HCT116 (cell line): ENCODE measurements around the gene GALNT13. TPM values are rescaled to one million over a fixed set of nuclear protein-coding genes. Genes with fewer than 3 reads are reported as not detected.

Source experiments
- ATAC-seq: fragments of 200-7000 bp; cut with Tn5 transposase; 2 replicates; pipeline ENCODE4 v1.9.1; 2020; ENCODE audit warnings: mild to moderate bottlenecking, moderate library complexity
- BruUV-seq: library from RNA; stranded (reverse); fragments of 400-500 nt; replicated peaks from 2 replicates; lab custom pipeline; 2021; lab: Mats Ljungman, UMichigan
- CTCF ChIA-PET: fragments of 300-600 bp; sonication (Branson Sonifier 250); formaldehyde crosslinking; loops from one replicate; lab custom pipeline; 2021; ENCODE audit warnings: antibody characterized with exemption; lab: Charles Lee
- POLR2A ChIA-PET: fragments of 300-600, 350-600 bp; sonication (Branson Sonifier 250); formaldehyde crosslinking; loops from one replicate; lab custom pipeline; 2021; ENCODE audit warnings: antibody characterized with exemption; lab: Charles Lee
- RAD21 ChIA-PET, 2 experiments: fragments of 300-600 bp; sonication (Branson Sonifier 250); formaldehyde crosslinking; loops; one replicate each; lab custom pipeline; 2023; ENCODE audit warnings: low total read pairs in 2 of 2; ENCODE audit not compliant: uncharacterized antibody in 2 of 2, unreplicated experiment in 2 of 2, low non-redundant PET in 1 of 2; lab: Charles Lee
- DNase-seq: peaks from one replicate; pipeline ENCODE4 v3.0.0-alpha.2; 2010; ENCODE audit warnings: low read depth, low spot score
- H2AFZ ChIP-seq: fragments of 200-600 bp; shearing (Covaris generic), sonication (generic); 2 replicates; pipeline ENCODE4 v1.6.1; 2017; ENCODE audit warnings: low read depth, mixed run types, mixed read lengths, antibody characterized with exemption, low read length; ENCODE audit not compliant: poor library complexity, severe bottlenecking
- H3K27ac ChIP-seq: 2 replicates; pipeline ENCODE4 v1.5.1; 2012; ENCODE audit warnings: low read depth, low read length
- H3K27me3 ChIP-seq: fragments of 200-600 bp; sonication (generic); 2 replicates; pipeline ENCODE4 v1.6.1; 2016; ENCODE audit warnings: mixed run types, low read length, mixed read lengths; ENCODE audit not compliant: insufficient read depth
- H3K36me3 ChIP-seq, 2 experiments: fragments of 200-500 bp in 1 of 2; fragments of 200-600 bp in 1 of 2; sonication (Bioruptor generic) in 1 of 2; sonication (generic) in 1 of 2; 2 replicates each; pipeline versions ENCODE4 v1.5.1 to v1.6.1; 2014 to 2016; ENCODE audit warnings: low read length in 2 of 2, inconsistent platforms in 1 of 2, mixed read lengths in 1 of 2, mixed run types in 1 of 2; ENCODE audit not compliant: insufficient read depth in 2 of 2, control insufficient read depth in 1 of 2
- H3K4me1 ChIP-seq, 2 experiments: fragments of 200-600 bp in 1 of 2; sonication (generic) in 1 of 2; 2 replicates each; pipeline versions ENCODE4 v1.5.1 to v1.6.1; 2012 to 2017; ENCODE audit warnings: low read length in 2 of 2, inconsistent platforms in 1 of 2, mild to moderate bottlenecking in 1 of 2, mixed read lengths in 1 of 2, mixed run types in 1 of 2, moderate library complexity in 1 of 2; ENCODE audit not compliant: insufficient read depth in 2 of 2, control insufficient read depth in 1 of 2
- H3K4me2 ChIP-seq: fragments of 200-600 bp; sonication (generic); 2 replicates; pipeline ENCODE4 v1.6.1; 2017; ENCODE audit warnings: mixed run types, low read length, mixed read lengths
- H3K4me3 ChIP-seq, 2 experiments: fragments of 200-600 bp in 1 of 2; sonication (generic) in 1 of 2; replicated peaks in 1 of 2; 2 replicates each; pipeline ENCODE4 v1.5.1; 2011 to 2016; ENCODE audit warnings: low read length in 2 of 2, control low read depth in 1 of 2, low read depth in 1 of 2, mild to moderate bottlenecking in 1 of 2, mixed read lengths in 1 of 2, mixed run types in 1 of 2
- H3K79me2 ChIP-seq: fragments of 200-600 bp; sonication (generic); 2 replicates; pipeline ENCODE4 v1.6.1; 2017; ENCODE audit warnings: mild to moderate bottlenecking, mixed run types, low read length, moderate library complexity, mixed read lengths; ENCODE audit not compliant: insufficient read depth
- H3K9ac ChIP-seq: fragments of 200-600 bp; sonication (generic); 2 replicates; pipeline ENCODE4 v1.6.1; 2016; ENCODE audit warnings: low read length, mixed read lengths
- H3K9me2 ChIP-seq: fragments of 200-600 bp; sonication (generic), shearing (Covaris generic); 2 replicates; pipeline ENCODE4 v1.6.1; 2017; ENCODE audit warnings: mixed run types, mild to moderate bottlenecking, moderate library complexity; ENCODE audit not compliant: insufficient read depth
- H3K9me3 ChIP-seq, 2 experiments: fragments of 200-500 bp in 1 of 2; fragments of 200-600 bp in 1 of 2; sonication (Bioruptor generic) in 1 of 2; sonication (generic) in 1 of 2; 2 replicates each; pipeline ENCODE4 v1.6.1; 2014 to 2017; ENCODE audit warnings: low read length in 2 of 2, mixed read lengths in 2 of 2, inconsistent platforms in 1 of 2, low read depth in 1 of 2, mild to moderate bottlenecking in 1 of 2, mixed run types in 1 of 2, moderate library complexity in 1 of 2; ENCODE audit not compliant: control insufficient read depth in 1 of 2, insufficient read depth in 1 of 2
- H4K20me1 ChIP-seq: fragments of 200-600 bp; sonication (generic), shearing (Covaris generic); 2 replicates; pipeline ENCODE4 v1.6.1; 2017; ENCODE audit warnings: mixed run types, mild to moderate bottlenecking, moderate library complexity; ENCODE audit not compliant: insufficient read depth
- ATF3 ChIP-seq: IDR thresholded peaks from 2 replicates; pipeline ENCODE4 v1.6.1; 2012
- CBX3 ChIP-seq: IDR thresholded peaks from 2 replicates; pipeline ENCODE4 v1.6.1; 2012; ENCODE audit warnings: low read depth
- CEBPB ChIP-seq: IDR thresholded peaks from 2 replicates; pipeline ENCODE4 v1.6.1; 2012; ENCODE audit warnings: low read depth
- CTCF ChIP-seq, 3 experiments: fragments of 200-600 bp in 1 of 3; sonication (generic) in 1 of 3; IDR thresholded peaks in 2 of 3; conservative IDR thresholded peaks in 1 of 3; 2 replicates each; pipeline ENCODE4 v1.5.1; 2012 to 2017; ENCODE audit warnings: low read depth in 2 of 3, low read length in 2 of 3, antibody characterized with exemption in 1 of 3, borderline replicate concordance in 1 of 3, control low read depth in 1 of 3, mild to moderate bottlenecking in 1 of 3, mixed read lengths in 1 of 3, mixed run types in 1 of 3, moderate library complexity in 1 of 3; ENCODE audit not compliant: insufficient read depth in 1 of 3
- EGR1 ChIP-seq: IDR thresholded peaks from 2 replicates; pipeline ENCODE4 v1.6.1; 2012; ENCODE audit warnings: low read depth
- EZH2 ChIP-seq: fragments of 200-600 bp; sonication (generic); IDR thresholded peaks from 2 replicates; pipeline ENCODE4 v1.6.1; 2017; ENCODE audit warnings: antibody characterized with exemption, mixed run types
- JUND ChIP-seq: IDR thresholded peaks from 2 replicates; pipeline ENCODE4 v1.6.1; 2012
- MAX ChIP-seq: IDR thresholded peaks from 2 replicates; pipeline ENCODE4 v1.6.1; 2012
- REST ChIP-seq: IDR thresholded peaks from 2 replicates; pipeline ENCODE4 v1.6.1; 2012; ENCODE audit warnings: low read depth
- SP1 ChIP-seq: IDR thresholded peaks from 2 replicates; pipeline ENCODE4 v1.6.1; 2012; ENCODE audit warnings: low read depth
- TCF7L2 ChIP-seq: IDR thresholded peaks from 2 replicates; pipeline ENCODE4 v1.7.0; 2011; ENCODE audit warnings: borderline replicate concordance, inconsistent platforms; ENCODE audit not compliant: insufficient read depth, insufficient read length; ENCODE audit errors: extremely low read depth
- ZBTB33 ChIP-seq: IDR thresholded peaks from 2 replicates; pipeline ENCODE4 v1.6.1; 2011; ENCODE audit warnings: mild to moderate bottlenecking, low read length, moderate library complexity; ENCODE audit not compliant: insufficient replicate concordance; ENCODE audit errors: extremely low read depth
- ZFX ChIP-seq: fragments of 450-650 bp; IDR thresholded peaks from 2 replicates; pipeline ENCODE4 v1.6.1; 2017
- ZNF274 ChIP-seq: fragments of 200-500 bp; sonication (Bioruptor generic); IDR thresholded peaks from 2 replicates; pipeline ENCODE4 v1.6.1; 2014; ENCODE audit warnings: mild to moderate bottlenecking, low read depth, low read length, inconsistent platforms
- intact Hi-C: fragments of 100-400 bp; cut with micrococcal nuclease; formaldehyde crosslinking; loops from 2 replicates; pipeline ENCODE4 v1.10.0; 2022
- total RNA-seq: library from RNA; stranded (reverse); gene quantifications from one replicate; pipeline ENCODE4 v1.2.1, GENCODE V29; 2021; ENCODE audit not compliant: unreplicated experiment

Gene GALNT13
- total RNA-seq, 1 experiment from 2014 or later = 0.44 TPM

GRCh38 chr2:154455166-154455565 is 583.4 kb downstream of the GALNT13 start:
- intact Hi-C loops = no loop called here
- no peak overlapping the region for H3K4me3 ChIP-seq
- H3K9me2 ChIP-seq = no peaks in the 10 kb centered on the region; the same call in 1 of the 2 replicates
- no peaks in the 10 kb centered on the region for H3K4me1 ChIP-seq
- no peak overlapping the region for H3K4me2 ChIP-seq
- no peaks in the 10 kb centered on the region for H3K27me3 ChIP-seq
- POLR2A ChIA-PET = no interaction called here
- no peak overlapping the region for H3K27ac ChIP-seq
- BruUV-seq = no TSS peak
- no peak for DNase-seq
- H3K9me3 ChIP-seq = no peaks in the 10 kb centered on the region
- TF ChIP-seq ATF3 (no peak), MAX (no peak), CEBPB (no peak), JUND (no peak), ZNF274 (no peak), EGR1 (no peak), ZFX (no peak), SP1 (no peak), TCF7L2 (no peak), REST (no peak), ZBTB33 (no peak), CBX3 (no peak), CTCF (IDR thresholded peaks at IDR 0.05 in 2 of 3, conservative IDR thresholded peaks at IDR 0.05 in 1 of 3; ENCODE audit: borderline replicate concordance in 1 of 3, insufficient read depth in 1 of 3, low read depth in 2 of 3, low read length in 2 of 3) (no peak), EZH2 (no peak)
- TF ChIP-seq, all 23 proteins: peak for 0
- no peak overlapping the region for H2AFZ ChIP-seq
- H3K9ac ChIP-seq = no peak overlapping the region
- H3K36me3 ChIP-seq = no peaks in the 10 kb centered on the region
- ATAC-seq = no peak
- ChIA-PET RAD21 (no interaction called here), CTCF (no interaction called here)
- H4K20me1 ChIP-seq = no peaks in the 10 kb centered on the region
- no peaks in the 10 kb centered on the region for H3K79me2 ChIP-seq
